ENCODE data around the gene NABP1. TPM values are rescaled to one million over a fixed set of nuclear protein-coding genes. Genes with fewer than 3 reads are reported as not detected.

The NABP1 gene
- total RNA-seq, 1 experiment from 2014 or later, result 96.3 TPM

GRCh38 chr2:191691898-191692297 lies 14.0 kb downstream of the NABP1 start:
- H3K9me3 Mint-ChIP-seq (ENCODE audit: unreplicated experiment), result no peaks in the 10 kb centered on the region
- no peaks in the 10 kb centered on the region for H3K27me3 Mint-ChIP-seq (ENCODE audit: insufficient read depth, unreplicated experiment)
- H3K36me3 Mint-ChIP-seq (ENCODE audit: insufficient read depth, unreplicated experiment), result peaks cover 30% of the 10 kb centered on the region
- CTCF ChIA-PET, result interaction anchor here (0.5 to 2.5 kb wide), 16 partner anchors 10 to 278 kb away, joined by 3 to 29 read pairs (median 4); no protein-coding TSS in a partner anchor
- peaks cover 37% of the 10 kb centered on the region for H3K4me1 Mint-ChIP-seq (ENCODE audit: insufficient read depth, unreplicated experiment)
- H3K4me3 Mint-ChIP-seq (ENCODE audit: unreplicated experiment), result no peak overlapping the region
- intact Hi-C loops (cut with micrococcal nuclease), result loop anchor here (1.0 to 5.0 kb wide), 4 partner anchors 121 to 470 kb away; partner anchors contain the start of gene CAVIN2
- DNase-seq (ENCODE audit: unreplicated experiment), result no peak
- H3K27ac Mint-ChIP-seq (ENCODE audit: low read depth, unreplicated experiment), result no peak overlapping the region
- POLR2A ChIA-PET, result interaction anchor here (0.8 to 3.1 kb wide), 12 partner anchors 11 to 470 kb away, joined by 3 to 15 read pairs (median 6); partner anchors contain the start of gene NABP1
- no peak for TF ChIP-seq CTCF (IDR thresholded peaks at IDR 0.05; ENCODE audit: unreplicated experiment)
- no TSS peak for BruUV-seq (replicated peaks)

- Mint-ChIP-seq H3K27ac (ENCODE audit: low read depth, unreplicated experiment) (no peak overlapping the region), H3K27me3 (ENCODE audit: insufficient read depth, unreplicated experiment) (no peaks in the 10 kb centered on the region), H3K4me3 (ENCODE audit: unreplicated experiment) (no peak overlapping the region), H3K9me3 (ENCODE audit: unreplicated experiment) (no peaks in the 10 kb centered on the region), H3K4me1 (ENCODE audit: insufficient read depth, unreplicated experiment) (peaks cover 37% of the 10 kb centered on the region), H3K36me3 (ENCODE audit: insufficient read depth, unreplicated experiment) (peaks cover 24% of the 10 kb centered on the region)
- intact Hi-C loops (cut with micrococcal nuclease), result loop anchor here (5.0 kb wide), 2 partner anchors 155 to 470 kb away; partner anchors contain the start of gene CAVIN2
- DNase-seq (ENCODE audit: unreplicated experiment), result no peak
- no peak for TF ChIP-seq CTCF (IDR thresholded peaks at IDR 0.05; ENCODE audit: unreplicated experiment)
- CTCF ChIA-PET, result interaction anchor here (0.5 to 2.5 kb wide), 8 partner anchors 16 to 137 kb away, joined by 3 to 29 read pairs (median 6); no protein-coding TSS in a partner anchor
- no TSS peak for BruUV-seq (replicated peaks)
- POLR2A ChIA-PET, result interaction anchor here (1.0 to 3.1 kb wide), 8 partner anchors 12 to 470 kb away, joined by 3 to 15 read pairs (median 7); partner anchors contain the start of gene NABP1
Measured at GRCh38 chr2:191692502-191693115, 14.7 kb downstream of the NABP1 start.

GRCh38 chr2:191693166-191693565 lies 15.2 kb downstream of the NABP1 start:
- Mint-ChIP-seq H3K27ac (ENCODE audit: low read depth, unreplicated experiment) (no peak overlapping the region), H3K9me3 (ENCODE audit: unreplicated experiment) (no peaks in the 10 kb centered on the region), H3K4me3 (ENCODE audit: unreplicated experiment) (no peak overlapping the region), H3K36me3 (ENCODE audit: insufficient read depth, unreplicated experiment) (peaks cover 18% of the 10 kb centered on the region), H3K27me3 (ENCODE audit: insufficient read depth, unreplicated experiment) (no peaks in the 10 kb centered on the region), H3K4me1 (ENCODE audit: insufficient read depth, unreplicated experiment) (peaks cover 32% of the 10 kb centered on the region)
- no peak for TF ChIP-seq CTCF (IDR thresholded peaks at IDR 0.05; ENCODE audit: unreplicated experiment)
- intact Hi-C loops (cut with micrococcal nuclease), result loop anchor here (5.0 kb wide), 2 partner anchors 154 to 469 kb away; partner anchors contain the start of gene CAVIN2
- POLR2A ChIA-PET, result interaction anchor here (1.0 to 3.1 kb wide), 5 partner anchors 13 to 127 kb away, joined by 3 to 15 read pairs (median 9); partner anchors contain the start of gene NABP1
- no peak for DNase-seq (ENCODE audit: unreplicated experiment)
- CTCF ChIA-PET, result interaction anchor here (0.5 to 2.5 kb wide), 3 partner anchors 93 to 127 kb away, joined by 4 to 29 read pairs (median 16); no protein-coding TSS in a partner anchor
- BruUV-seq (replicated peaks), result no TSS peak

- no peaks in the 10 kb centered on the region for H3K9me3 Mint-ChIP-seq (ENCODE audit: unreplicated experiment)
- no peak overlapping the region for H3K27ac Mint-ChIP-seq (ENCODE audit: low read depth, unreplicated experiment)
- DNase-seq (ENCODE audit: unreplicated experiment), result no peak
- TF ChIP-seq CTCF (IDR thresholded peaks at IDR 0.05; ENCODE audit: unreplicated experiment), result no peak
- no peaks in the 10 kb centered on the region for H3K27me3 Mint-ChIP-seq (ENCODE audit: insufficient read depth, unreplicated experiment)
- H3K4me3 Mint-ChIP-seq (ENCODE audit: unreplicated experiment), result no peak overlapping the region
- BruUV-seq (replicated peaks), result no TSS peak
- intact Hi-C loops (cut with micrococcal nuclease), result loop anchor here (5.0 kb wide), 2 partner anchors 154 to 469 kb away; partner anchors contain the start of gene CAVIN2
- POLR2A ChIA-PET, result interaction anchor here (3.1 kb wide), 1 partner anchor 16 kb away, joined by 15 read pairs; the partner anchor contains the start of gene NABP1
- CTCF ChIA-PET, result no interaction called here
- peaks cover 26% of the 10 kb centered on the region for H3K4me1 Mint-ChIP-seq (ENCODE audit: insufficient read depth, unreplicated experiment)
- H3K36me3 Mint-ChIP-seq (ENCODE audit: insufficient read depth, unreplicated experiment), result peaks cover 12% of the 10 kb centered on the region
Measured at GRCh38 chr2:191693778-191694177, 15.8 kb downstream of the NABP1 start.
